GM18498 (cell line): ENCODE measurements around the gene ZBED3.

Experiments
- ATAC-seq: cut with Tn5 transposase; IDR thresholded peaks from one replicate; pipeline ENCODE4 v1.9.1; 2021; ENCODE audit warnings: mild to moderate bottlenecking, moderate library complexity; ENCODE audit not compliant: unreplicated experiment

The ZBED3 gene

DNA sequence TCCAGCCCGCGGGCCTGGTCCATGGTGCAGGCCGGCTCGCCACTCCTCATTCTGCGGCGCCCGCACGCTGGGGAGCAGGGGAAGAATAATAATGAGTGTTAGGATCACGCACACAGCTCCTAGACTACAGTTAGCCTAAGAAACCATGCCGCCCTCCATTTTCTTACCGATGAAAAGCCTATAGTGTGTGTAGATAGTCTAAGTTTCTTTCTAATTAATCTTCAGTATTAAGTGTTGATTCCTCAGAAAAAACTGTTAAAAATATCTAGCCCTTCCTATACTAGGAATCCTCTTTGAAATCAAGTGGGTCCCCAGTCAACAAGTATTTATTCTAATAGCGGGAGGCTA, 9.3 kb downstream of the ZBED3 start:
- ATAC-seq: peak; percentile 16

DNA sequence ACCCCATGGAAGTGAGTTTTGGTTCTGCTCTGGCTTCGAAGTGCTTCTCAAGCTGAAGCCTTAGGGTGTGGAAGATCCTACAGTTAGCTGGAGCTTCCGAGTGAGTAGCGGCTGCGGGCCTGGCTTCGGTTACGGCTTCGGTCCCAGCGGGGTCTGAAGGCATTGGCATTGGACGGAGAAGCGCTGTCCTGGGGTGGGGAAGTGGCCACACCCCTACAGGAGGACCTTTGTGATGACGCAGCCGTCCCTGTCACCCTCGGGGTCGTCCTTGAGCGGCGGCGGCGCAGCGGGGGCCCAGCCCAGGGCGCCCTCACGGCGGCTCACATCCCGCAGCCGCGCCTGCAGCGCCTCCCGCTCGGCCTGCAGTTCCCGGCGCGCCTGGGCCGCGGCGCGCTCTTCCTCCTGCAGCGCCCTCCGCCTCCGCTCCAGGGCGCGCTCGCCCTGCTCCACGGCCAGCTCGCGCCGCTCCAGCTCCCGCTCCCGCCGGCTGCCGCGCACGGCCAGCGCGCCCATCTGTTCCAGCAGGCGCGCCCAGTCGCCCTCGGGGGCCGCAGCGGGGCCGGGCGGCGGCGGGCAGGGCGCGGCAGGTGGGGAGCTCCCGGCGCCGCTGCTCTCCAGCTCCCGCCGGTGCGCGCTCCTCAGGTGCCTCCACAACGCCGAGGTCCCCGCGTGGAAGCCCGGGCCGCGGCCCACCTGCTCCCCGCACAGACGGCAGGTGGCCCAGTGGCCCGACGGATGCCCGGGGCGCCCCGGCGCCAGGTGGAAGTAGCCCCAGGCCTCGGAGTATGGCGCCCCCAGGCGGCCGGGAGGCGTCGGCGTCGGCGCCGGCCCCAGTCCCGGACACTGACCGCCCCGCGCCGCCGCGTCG, 9.9 kb downstream of the ZBED3 start:
- ATAC-seq: peak; percentile 89

DNA sequence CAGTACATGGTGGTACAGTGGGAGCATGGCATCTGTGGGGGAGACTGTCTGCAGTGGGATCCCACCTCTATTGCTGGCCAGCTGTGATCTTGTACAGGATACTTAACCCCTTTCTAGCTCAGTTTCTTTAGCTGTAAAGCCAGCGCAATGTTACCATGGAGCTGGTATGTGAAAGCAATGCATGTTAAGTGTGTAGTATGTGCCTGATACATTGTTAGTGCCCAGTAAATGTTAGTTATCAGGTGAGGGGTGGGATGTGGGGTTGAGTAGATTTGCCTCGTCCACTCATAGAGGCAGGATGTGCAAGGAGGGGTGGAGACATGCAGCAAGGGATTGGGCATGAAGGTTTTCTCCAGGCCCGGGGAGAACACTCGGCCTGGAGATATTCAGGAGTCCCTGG, 12.3 kb downstream of the ZBED3 start:
- ATAC-seq: no peak

DNA sequence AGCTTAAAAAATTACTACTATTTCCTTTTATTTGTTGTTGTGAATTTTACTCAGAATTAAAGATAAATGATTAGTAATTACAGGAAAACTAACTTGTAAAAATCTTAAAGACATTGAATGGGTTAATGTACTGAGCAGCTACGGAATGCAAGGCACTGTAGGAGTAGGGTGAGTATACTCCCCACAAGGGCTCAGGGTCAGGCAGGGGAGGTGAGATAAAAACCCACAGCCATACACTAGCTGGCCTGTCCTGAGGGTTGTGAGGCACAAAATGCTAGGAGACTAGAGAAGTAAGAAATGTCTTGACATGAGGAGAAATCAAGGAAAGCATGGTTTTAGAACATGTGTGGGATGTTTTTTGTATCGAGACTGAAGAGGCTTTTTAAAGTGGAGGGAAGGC, 13.4 kb downstream of the ZBED3 start:
- ATAC-seq: no peak

DNA sequence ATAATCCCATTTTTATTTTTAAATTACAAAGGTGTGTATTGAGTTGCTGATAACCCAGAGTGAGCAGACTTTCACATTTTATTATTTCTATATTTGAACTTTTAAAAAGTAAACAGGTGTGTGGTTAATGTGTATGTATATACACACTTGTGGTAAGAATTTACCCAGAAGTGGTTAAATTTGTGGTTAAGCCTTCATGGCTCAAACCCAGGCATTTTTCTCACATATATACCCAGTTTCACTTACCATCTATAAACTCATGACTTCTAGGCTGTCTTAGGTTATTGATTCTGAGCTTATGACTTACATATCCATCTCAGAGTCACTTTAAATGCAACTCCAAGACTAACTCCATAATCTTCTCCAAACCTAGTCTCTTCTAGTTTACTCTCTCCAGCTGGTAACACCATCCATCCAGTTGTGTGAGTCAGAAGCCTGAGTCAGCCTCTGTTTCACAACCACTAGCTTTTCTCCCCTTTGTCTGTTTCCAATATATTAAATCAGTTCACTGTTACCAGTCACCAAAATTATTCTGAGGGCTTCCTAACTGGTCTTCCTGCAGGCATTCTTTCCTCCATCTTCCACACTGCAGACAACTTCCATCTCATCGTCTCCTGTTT, 20.2 kb downstream of the ZBED3 start:
- peak; percentile 76 for ATAC-seq

DNA sequence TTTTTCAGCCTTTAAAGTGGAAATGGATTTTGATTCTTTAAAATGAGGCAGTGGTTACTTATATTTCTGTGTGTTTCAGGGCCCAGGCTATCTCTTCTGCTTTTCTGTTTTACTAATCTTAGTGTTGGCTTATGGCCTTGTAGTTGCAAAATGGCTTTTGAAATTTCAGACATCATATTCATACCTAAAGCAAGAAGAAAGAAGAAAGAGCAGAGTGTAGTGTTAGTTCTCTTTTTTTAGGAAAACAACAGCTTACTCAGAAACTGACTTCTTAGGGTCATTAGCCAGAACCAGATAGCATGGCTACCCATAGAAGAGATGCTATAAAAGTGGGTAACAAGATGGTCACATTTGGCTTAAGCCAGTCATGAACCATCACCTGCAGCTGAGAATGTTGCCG, 20.9 kb downstream of the ZBED3 start:
- peak; percentile 30 for ATAC-seq

DNA sequence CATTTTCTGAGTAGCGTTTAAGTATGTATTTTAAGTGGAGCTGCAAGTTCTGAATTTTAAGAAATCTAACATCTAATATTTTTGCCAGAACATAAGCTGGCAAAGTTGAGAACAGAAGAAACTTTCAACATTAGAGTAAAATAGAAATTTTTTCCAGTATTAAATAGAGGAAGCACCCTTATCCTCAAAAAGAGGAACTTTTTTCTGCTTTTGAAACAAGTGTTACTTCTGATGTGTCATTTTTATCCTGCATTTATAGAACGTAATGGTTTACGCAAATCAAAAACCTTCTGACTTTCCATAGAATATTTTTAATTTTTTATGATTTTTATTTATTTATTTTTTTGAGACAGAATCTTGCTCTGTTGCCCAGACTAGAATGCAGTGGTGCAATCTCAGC, 21.8 kb downstream of the ZBED3 start:
- no peak for ATAC-seq

DNA sequence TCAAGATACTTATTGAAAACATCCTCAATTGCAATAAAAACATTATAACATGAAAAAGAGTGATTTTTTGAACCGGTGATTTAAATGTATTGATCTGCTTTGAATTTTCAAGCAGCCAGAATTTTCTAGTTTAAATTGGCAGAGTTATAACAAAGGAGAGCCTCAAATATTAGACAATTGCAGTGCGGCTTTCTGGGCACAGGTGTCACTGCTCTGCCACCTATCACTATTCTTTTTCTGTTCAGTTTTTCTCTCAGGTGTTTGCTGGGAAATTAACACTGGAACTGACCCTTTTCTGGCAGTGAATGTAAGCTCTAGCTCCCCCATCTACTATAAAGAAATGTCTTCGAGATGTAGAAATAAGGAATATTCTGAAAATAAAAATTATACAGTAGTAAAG, 23.0 kb downstream of the ZBED3 start:
- ATAC-seq: no peak

DNA sequence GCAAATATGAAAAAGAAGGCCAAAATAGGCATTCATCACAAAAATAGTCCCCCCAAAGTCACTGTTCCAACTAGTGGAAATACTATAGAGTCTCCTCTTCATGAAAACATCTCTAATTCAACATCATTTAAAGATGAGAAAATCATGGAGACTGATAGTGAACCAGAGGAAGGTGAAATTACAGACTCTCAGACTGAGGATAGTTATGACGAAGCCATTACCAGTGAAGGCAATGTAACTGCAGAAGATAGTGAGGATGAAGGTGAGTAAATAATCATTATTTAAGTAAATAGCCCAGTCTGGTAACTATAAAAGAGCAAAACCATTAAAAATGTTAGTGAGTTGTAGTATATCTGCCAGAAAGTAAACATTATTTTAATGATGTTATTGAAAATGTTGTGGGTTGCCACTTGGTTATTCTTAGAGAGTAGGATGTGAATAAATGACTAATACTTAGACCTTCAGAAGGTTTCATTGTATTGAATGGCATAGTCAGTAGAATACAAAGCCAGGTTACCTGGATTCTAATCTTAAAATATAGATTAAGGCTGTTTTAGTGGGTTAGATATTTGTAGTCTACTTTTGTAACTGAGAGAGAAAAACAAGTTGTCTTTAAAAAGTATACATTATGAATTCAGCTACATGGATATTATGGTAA, 40.5 kb downstream of the ZBED3 start:
- ATAC-seq: no peak

DNA sequence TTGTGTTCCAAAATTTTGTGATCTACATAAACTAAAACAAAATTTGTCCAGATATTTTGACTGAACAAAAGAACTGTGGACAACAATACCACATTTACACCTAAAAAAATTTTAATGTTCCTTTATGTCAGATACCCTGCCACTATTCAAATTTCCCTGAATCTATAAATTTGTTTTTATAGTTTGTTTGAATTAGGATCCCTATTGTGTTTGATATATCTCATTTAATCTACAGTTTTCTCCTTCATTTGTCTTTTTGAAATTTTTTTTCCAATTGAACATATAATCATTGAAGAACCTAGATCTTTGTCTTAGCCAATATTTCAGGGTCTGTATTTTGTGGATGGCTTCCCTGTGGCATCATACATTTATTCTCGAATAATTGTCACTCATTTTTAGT, 51.1 kb downstream of the ZBED3 start:
- ATAC-seq: no peak

DNA sequence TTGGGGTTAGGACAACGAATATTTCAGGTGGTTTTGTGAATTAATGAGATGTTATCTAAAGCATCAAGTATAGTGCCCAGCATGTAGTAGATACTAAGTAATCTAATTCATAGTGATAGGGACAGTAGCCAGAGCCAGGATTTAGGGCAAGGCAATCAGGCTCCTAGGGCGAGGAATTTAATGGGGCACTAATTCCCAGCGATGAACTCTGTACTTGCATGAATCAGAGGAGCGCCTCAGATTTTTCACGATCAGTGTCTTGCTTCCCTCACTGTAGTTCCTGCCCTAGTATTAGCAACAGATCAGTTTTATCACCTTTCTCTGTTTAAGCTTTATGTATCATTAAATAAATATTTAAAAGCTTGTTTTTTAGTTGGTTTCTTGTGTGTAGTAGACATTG, 53.7 kb downstream of the ZBED3 start:
- no peak for ATAC-seq

DNA sequence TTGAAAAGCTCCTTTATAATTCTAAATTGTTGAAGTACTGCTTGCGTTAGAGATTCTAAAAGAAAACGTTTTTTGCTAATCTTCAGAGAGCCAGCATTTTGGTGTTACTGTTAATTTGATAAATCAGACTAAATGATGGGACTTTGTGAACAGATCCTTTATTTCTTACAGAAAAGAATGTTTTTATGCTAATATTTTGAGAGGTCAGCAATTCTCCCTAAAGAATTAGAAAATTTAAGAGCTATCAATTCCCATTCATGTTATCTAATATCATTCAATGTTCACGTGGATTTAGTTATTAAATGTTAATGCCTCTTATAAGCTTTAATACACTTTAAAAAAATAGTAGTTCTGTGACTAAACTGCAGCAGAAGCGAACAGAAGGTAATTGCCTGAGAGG, 54.5 kb downstream of the ZBED3 start:
- no peak for ATAC-seq

DNA sequence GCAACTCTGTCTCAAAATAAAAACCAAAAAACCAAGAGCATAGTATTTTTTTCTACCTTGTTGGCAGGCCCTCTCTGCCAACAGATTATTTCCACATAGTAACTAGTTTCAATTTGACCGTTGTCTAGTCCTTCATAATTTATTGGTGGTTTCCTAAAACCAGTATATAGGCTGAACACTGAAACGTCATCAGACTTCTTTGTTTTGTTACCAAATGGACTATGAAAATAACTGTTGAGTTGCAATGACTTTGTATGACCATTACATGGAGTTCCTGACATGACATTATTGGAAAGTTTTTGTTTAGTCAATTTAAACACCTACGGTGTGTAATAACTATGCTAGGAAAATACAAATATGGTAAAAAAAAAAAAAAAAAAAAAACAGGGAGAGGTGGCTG, 55.2 kb downstream of the ZBED3 start:
- no peak for ATAC-seq

DNA sequence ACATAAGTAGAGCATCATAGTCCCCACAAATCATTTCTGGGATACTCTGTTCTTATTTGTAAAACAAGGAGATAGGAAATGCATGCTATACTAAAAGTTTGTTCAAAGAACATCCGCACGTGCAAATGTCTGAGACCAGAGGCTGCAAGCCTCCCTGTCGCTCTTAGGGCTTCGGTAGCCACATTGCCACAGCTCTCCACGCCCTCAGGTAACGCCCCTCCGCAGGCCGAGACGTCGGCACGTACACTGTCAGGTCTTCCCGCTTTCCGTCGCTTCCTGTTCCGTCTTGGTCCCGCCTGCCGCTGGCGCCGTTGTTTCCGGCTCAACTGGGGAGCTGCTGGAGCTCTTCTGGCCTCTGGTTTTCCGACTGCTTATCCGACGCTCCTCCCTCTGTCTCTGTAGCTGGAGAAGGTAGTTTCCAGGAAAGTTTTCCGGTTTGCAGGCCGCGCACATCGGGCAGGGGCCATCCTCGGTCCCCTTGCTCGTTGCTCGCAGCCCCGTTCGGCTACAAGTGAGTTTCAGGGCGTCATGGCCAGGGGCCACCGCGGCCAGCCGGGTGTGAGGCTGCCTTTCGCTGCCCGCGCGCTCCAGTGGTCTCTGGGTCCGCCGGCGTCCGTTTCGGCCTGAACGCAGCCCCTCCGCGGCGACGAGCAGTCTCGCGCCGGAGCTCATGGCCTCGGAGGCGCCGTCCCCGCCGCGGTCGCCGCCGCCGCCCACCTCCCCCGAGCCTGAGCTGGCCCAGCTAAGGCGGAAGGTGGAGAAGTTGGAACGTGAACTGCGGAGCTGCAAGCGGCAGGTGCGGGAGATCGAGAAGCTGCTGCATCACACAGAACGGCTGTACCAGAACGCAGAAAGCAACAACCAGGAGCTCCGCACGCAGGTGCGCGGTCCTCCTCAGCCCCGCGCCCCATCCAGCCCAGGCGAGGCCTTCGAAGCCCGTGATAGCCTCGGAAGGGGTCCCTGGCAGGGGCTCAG, 56.7 kb downstream of the ZBED3 start, which contains the start of gene AGGF1:
Gene AGGF1, plus strand, starts transcription at position 308 of the 975 bp plus-strand sequence. Its CDS starts 363 bp downstream, at position 671.
- ATAC-seq: peak; percentile 99

DNA sequence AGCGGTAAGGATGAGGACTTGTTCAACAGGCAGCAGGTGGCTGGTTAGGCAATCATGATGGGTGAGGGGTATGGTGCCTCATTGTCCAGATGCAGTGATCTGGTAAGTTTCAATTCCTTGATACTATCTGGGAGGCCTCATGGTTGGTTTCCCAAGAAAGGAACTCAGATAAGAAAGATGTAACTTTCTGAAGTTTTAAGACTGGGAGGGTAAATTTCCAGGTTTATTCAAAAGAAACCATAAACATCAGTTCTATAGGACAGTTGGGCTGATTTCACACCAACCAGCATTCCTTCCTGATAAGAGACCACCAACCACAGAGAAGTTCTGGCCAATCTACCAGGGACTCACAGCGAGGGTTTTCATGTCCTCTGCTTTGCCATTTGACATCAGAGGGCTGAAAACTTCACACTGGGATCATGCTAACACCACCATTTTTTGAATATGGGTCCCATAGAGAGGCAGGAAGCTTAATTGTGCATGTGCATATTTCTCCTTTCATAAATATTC, 57.7 kb downstream of the ZBED3 start:
- no peak for ATAC-seq

DNA sequence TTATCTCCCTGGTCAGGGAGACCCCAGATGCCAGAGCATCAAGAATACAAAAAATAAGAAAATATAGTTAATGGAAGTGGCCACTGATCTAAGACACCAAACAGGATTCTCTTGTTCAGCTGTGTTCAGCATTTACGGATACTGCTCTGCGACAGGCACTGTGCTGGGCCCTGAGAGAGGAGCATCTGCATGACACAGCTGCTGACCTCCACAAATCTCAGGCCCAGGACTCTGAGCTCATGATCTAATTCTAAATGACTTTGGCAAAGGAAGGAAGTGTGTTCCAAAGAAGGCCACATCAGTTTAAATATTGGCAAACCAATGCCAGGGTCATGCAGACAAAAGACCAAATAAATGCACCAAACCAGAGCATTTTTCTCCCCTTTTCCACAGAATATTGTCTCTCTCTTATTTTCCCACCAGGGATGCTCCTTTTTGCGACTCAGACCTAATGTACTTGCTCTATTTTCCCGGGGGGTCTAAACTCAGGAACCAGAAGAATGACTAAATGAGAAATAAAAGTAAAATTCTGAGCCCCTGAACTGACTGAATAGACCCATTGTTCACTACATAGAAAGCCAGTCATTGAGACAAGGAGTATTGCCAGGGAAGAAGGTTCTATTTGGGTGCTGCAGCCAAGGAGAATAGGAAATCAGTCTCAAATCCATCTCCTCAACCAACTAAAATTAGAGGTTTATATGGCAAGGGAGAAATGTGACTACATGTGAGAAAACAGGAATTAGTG, 58.3 kb downstream of the ZBED3 start:
- ATAC-seq: no peak

DNA sequence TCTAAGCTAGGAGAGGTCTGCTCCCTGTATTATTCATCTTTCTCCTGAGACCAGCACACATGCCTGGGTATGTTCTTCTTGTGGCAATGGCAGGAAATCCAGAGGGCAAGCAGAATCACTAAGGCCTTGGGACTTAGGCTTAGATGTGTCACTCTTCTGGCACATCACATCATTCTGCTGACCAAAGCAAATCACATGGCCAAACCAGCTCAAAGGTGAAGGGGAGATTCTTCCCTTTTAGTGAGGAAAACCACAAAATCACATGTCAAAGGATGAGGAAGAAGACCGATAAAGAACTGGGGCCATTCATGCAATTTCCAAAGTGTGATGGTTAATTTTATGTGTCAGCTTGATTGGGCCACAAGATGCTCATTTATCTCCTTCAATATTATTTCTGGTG, 62.6 kb downstream of the ZBED3 start:
- ATAC-seq: no peak

DNA sequence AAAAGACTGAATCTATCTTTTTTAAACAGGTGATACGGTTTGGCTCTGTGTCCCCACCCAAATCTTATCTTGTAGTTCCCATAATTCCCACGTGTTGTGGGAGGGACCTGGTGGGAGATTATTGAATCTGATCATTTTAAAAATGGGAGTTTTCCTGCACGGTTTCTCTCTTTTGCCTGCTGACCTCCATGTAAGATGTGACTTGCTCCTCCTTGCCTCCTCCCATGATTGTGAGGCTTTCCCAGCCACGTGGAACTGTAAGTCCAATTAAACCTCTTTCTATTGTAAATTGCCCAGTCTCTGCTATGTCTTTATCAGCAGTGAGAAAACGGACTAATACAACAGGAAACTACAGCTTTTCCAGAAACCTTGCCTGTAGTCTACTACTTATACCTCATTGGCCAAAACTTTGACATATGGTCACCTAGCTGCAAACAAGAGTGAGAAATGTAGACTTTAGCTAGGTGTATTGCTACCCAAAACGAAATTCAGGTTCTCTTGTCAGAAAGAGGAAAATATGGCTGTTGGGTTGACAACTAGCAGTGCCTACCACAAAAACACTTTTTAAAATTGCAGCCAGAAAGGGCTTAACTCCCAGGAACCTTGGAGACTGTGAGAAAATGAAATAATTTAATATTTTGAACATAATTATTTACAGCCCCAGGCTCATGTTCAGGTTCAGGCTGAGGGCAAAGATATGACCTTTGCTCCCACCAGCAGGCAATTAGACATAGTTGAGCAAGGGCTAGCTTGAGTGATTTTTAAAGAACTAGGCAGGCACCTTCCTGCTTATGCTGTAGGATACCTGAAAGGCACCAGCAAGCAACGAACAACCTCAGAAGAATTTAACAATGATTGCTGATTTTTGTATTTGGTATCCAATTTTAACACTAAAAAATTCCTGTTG, 64.3 kb downstream of the ZBED3 start:
- ATAC-seq: no peak
